K562 (cell line): ENCODE data around the gene GMEB1. TPM values are rescaled to one million over a fixed set of nuclear protein-coding genes. Genes with fewer than 3 reads are reported as not detected.

Experiments used
- ELK3 ChIP-seq: fragments of 450-650 bp; formaldehyde crosslinking; IDR thresholded peaks from 2 replicates; pipeline ENCODE4 v1.4.0; 2020; ENCODE audit warnings: mild to moderate bottlenecking
- ERF ChIP-seq: fragments of 450-650 bp; formaldehyde crosslinking; IDR thresholded peaks from 2 replicates; pipeline ENCODE4 v1.4.0; 2020; ENCODE audit warnings: mild to moderate bottlenecking, mixed read lengths
- MCM7 ChIP-seq, 2 experiments: fragments of 450-650 bp; IDR thresholded peaks; 2 replicates each; pipeline ENCODE4 v1.6.1; 2016 to 2018
- NFE2L1 ChIP-seq: fragments of 450-650 bp; IDR thresholded peaks from 2 replicates; pipeline ENCODE4 v1.6.1; 2016; ENCODE audit warnings: missing genetic modification characterization, low read depth, mild to moderate bottlenecking, missing compliant biosample characterization, moderate library complexity, borderline replicate concordance
- POLR2H ChIP-seq: IDR thresholded peaks from 2 replicates; pipeline ENCODE4 v1.6.1; 2016; ENCODE audit warnings: missing genetic modification characterization, low read depth, mild to moderate bottlenecking, control low read depth, missing compliant biosample characterization, moderate library complexity
- POLR3A ChIP-seq: IDR thresholded peaks from 2 replicates; pipeline ENCODE4 v1.6.1; 2011; ENCODE audit warnings: borderline replicate concordance, mild to moderate bottlenecking, moderate library complexity; ENCODE audit not compliant: insufficient read length, insufficient read depth; ENCODE audit errors: extremely low read depth
- PURB ChIP-seq: sonication (generic); formaldehyde crosslinking; IDR thresholded peaks from 2 replicates; pipeline ENCODE4 v1.9.0; 2021; ENCODE audit warnings: low read depth, mild to moderate bottlenecking, missing genetic modification reagents
- SAP30 ChIP-seq: fragments of 200-600 bp; sonication (generic); IDR thresholded peaks from 2 replicates; pipeline ENCODE4 v1.6.1; 2012; ENCODE audit warnings: borderline replicate concordance, low read depth, mild to moderate bottlenecking, moderate library complexity, low read length, control low read depth, inconsistent platforms; ENCODE audit not compliant: insufficient read depth, poor library complexity, severe bottlenecking
- SMARCA5 ChIP-seq: fragments of 450-650 bp; IDR thresholded peaks from 2 replicates; pipeline ENCODE4 v1.6.1; 2016
- SMARCE1 ChIP-seq: fragments of 450-650 bp; IDR thresholded peaks from 2 replicates; pipeline ENCODE4 v1.7.1; 2016; ENCODE audit warnings: mild to moderate bottlenecking
- SUPT5H ChIP-seq: fragments of 450-650 bp; IDR thresholded peaks from 2 replicates; pipeline ENCODE4 v1.6.1; 2016
- TAF15 ChIP-seq: fragments of 200-400 bp; formaldehyde crosslinking; IDR thresholded peaks from 2 replicates; pipeline ENCODE4 v1.6.1; 2017; ENCODE audit warnings: mild to moderate bottlenecking, low read depth, low read length, moderate library complexity
- ZFP1 ChIP-seq: fragments of 450-650 bp; formaldehyde crosslinking; IDR thresholded peaks from 2 replicates; pipeline ENCODE4 v1.4.0; 2020; ENCODE audit warnings: mild to moderate bottlenecking, mixed read lengths
- ZFP36 ChIP-seq: fragments of 150-350 bp; IDR thresholded peaks from 2 replicates; pipeline ENCODE4 v1.6.1; 2018; ENCODE audit warnings: low read length, low read depth; ENCODE audit not compliant: partially characterized antibody
- ZMIZ1 ChIP-seq, 2 experiments: fragments of 150-350 bp in 1 of 2; IDR thresholded peaks; 2 replicates each; pipeline ENCODE4 v1.6.1; 2012 to 2016; ENCODE audit warnings: low read depth in 2 of 2, low read length in 2 of 2, mild to moderate bottlenecking in 1 of 2, moderate library complexity in 1 of 2
- ZNF134 ChIP-seq: fragments of 250-450 bp; sonication (Bioruptor Pico); conservative IDR thresholded peaks from 2 replicates; pipeline ENCODE4 v1.4.0; 2020
- ZNF146 ChIP-seq: IDR thresholded peaks from one replicate; pipeline ENCODE4 v1.6.1; 2018; ENCODE audit warnings: missing compliant biosample characterization; ENCODE audit not compliant: unreplicated experiment
- ZNF217 ChIP-seq: sonication (generic); formaldehyde crosslinking; IDR thresholded peaks from 2 replicates; pipeline ENCODE4 v1.8.0; 2022; ENCODE audit warnings: mild to moderate bottlenecking, missing genetic modification reagents
- ZNF583 ChIP-seq: fragments of 250-450 bp; sonication (Bioruptor Pico); IDR thresholded peaks from 2 replicates; pipeline ENCODE4 v1.4.0; 2020
- ZNF639 ChIP-seq, 2 experiments: fragments of 200-800 bp in 1 of 2; sonication (Bioruptor generic) in 1 of 2; sonication (generic) in 1 of 2; formaldehyde crosslinking in 1 of 2; IDR thresholded peaks in 1 of 2; conservative IDR thresholded peaks in 1 of 2; 2 replicates each; pipeline versions ENCODE4 v1.5.0 to v1.6.1; 2016 to 2020; ENCODE audit warnings: missing compliant biosample characterization in 1 of 2, missing genetic modification characterization in 1 of 2, missing genetic modification reagents in 1 of 2
- ZNF699 ChIP-seq: fragments of 250-450 bp; sonication (Bioruptor Pico); IDR thresholded peaks from 2 replicates; pipeline ENCODE4 v1.8.0; 2021; ENCODE audit warnings: mild to moderate bottlenecking, moderate library complexity; ENCODE audit not compliant: insufficient replicate concordance
- polyA plus RNA-seq, 8 experiments: library from polyadenylated mRNA; depleted of rRNA in 4 of 8; stranded (reverse) in 5 of 8; unstranded in 3 of 8; fragments of >200 nt; fragmentation: Nextera tagmentation in 2 of 8; fragmentation: Illumina TruSeq in 1 of 8; extraction: Ambion mirVana in 2 of 8; extraction: Trizol in 1 of 8; gene quantifications; 2 replicates each; pipeline versions ENCODE4 v1.2.1 to v1.2.3, GENCODE V29; 2011 to 2014; ENCODE audit warnings: inconsistent platforms in 1 of 8, missing spikeins in 1 of 8
- total RNA-seq, 7 experiments: library from RNA; depleted of rRNA in 6 of 7; stranded (reverse); fragments of >200 nt in 6 of 7; fragmentation: Illumina TruSeq in 2 of 7; extraction: Trizol in 2 of 7; gene quantifications; 2 replicates each; pipeline versions ENCODE4 v1.2.1 to v1.2.3, GENCODE V29; 2011 to 2021; ENCODE audit warnings: low replicate concordance in 1 of 7

GMEB1 gene
- total and polyA plus RNA-seq, 9 of the 15 experiments (the other 6 are each of a cell fraction or from before 2014, with no cell fraction given) = 6.6 to 17.5 (median 8.5) TPM

GRCh38 chr1:28668956-28669723 lies 556 bp downstream of the GMEB1 start (continued):
- TF ChIP-seq TAF15 (no peak), POLR2H (no peak), SAP30 (peak; percentile 53), ELK3 (no peak), ZNF146 (CRISPR knock-in tag) (no peak), ZFP36 (no peak), ZNF217 (CRISPR knock-in tag) (no peak), ZNF583 (CRISPR knock-in tag) (no peak), ZMIZ1 (IDR thresholded peaks at IDR 0.05; ENCODE audit: low read depth in 2 of 2, low read length in 2 of 2) (no peak), POLR3A (no peak), NFE2L1 (tag) (no peak), ZNF639 (CRISPR knock-in tag; conservative IDR thresholded peaks at IDR 0.05 in 1 of 2, IDR thresholded peaks at IDR 0.05 in 1 of 2) (peak; percentile 17 to 93; a peak in 2 of 4 replicates), PURB (CRISPR knock-in tag) (no peak), SMARCE1 (0 out of 2 replicates have a peak, but pooled peaks have one; percentile 34), ZNF134 (CRISPR knock-in tag) (no peak), ZNF699 (no peak), ERF (CRISPR knock-in tag) (peak; percentile 64; the same call in 1 of the 2 replicates), ZFP1 (CRISPR knock-in tag) (no peak), MCM7 (IDR thresholded peaks at IDR 0.05) (no peak), SMARCA5 (no peak), SUPT5H (no peak)
